Activated naive CD4-positive, alpha-beta T cell treated with anti-CD3 and anti-CD28 coated beads, Interleukin-2, amount 50 U/mL, for 16 hours (primary cell): ENCODE measurements around the gene TMED4.

Experiments used
- DNase-seq: peaks from one replicate; pipeline ENCODE4 v3.0.0-alpha.2; 2020

TMED4 gene

DNA sequence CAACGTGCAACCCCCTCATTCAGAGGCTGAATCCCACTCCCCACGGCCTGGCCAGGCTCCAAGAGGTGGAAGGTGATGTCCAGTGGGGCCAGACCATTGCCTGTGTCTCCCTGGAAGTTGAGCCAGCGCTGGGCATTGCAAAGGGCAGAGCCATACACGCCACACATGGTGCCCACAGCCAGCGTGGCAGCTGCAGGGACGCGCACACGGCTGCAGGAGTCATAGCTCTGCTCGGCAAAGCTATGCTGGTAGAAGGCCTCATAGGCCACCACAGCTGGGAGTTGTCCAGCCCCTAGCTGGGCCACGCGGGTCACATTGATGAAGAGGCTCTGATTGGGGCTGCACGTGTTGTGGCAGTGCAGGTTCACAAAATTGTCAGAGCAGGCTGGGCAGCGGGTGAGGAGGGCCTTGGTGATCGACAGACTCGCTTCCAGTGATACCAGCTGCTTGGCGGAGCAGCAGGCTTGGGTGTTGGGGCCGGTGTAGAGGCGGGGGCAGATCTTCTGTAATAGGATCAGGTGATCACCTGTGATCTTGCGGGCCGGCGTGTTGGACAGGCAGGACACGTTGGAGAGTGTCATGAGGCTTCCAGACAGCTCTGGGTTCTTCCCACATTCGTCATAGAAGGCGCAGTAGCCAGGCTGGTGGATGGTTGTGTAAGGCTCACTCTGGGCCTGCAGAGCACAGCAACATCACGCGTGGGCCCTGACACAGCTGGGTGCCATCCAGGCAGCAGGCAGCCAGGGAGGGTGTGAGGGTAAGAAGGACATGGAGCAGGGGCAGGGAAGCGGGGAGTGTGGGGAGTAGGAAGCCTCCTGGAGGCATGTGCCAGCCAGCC, 42.1 kb downstream of the TMED4 start:
- DNase-seq, result no peak

GRCh38 chr7:44538798-44539668, 43.0 kb downstream of the TMED4 start:
- no peak for DNase-seq

DNA sequence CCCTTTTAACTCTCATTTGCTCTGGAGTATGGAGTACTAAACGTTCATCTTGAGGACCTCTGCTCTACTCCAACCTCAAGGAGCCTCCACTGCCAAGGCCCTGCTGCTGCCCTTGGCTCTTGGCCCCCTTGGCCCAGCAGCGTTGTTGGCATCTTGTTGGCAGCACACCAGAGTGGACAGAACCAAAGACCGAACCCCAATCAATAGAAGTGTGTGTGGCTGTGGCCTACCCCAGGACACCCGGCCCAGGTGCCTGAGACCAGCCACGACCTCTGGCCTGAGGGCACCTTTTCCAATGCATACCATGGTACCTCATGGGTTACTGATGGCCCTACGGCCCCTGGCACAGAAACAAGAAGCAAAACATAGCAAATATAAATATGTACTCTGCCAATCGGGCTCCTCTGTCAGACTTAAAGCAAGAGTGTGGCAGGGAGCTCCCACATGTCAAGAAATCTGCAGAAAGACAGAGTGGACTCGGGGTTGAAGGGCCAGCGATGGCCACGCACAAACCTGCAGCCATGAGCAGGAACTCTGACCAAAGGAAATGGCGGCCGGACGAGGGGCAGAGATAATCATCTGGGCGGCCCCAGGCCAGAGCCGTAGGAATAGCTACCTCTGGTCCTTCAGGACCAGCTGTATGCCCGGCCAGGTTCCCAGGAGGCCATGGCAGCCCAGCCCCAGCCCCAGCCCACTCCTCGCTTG, 43.8 kb downstream of the TMED4 start:
- no peak for DNase-seq

GRCh38 chr7:44537442-44537841, 44.6 kb downstream of the TMED4 start:
- DNase-seq, result no peak

- DNase-seq, result no peak
Observed at GRCh38 chr7:44536090-44536489, 45.9 kb downstream of the TMED4 start.

DNA sequence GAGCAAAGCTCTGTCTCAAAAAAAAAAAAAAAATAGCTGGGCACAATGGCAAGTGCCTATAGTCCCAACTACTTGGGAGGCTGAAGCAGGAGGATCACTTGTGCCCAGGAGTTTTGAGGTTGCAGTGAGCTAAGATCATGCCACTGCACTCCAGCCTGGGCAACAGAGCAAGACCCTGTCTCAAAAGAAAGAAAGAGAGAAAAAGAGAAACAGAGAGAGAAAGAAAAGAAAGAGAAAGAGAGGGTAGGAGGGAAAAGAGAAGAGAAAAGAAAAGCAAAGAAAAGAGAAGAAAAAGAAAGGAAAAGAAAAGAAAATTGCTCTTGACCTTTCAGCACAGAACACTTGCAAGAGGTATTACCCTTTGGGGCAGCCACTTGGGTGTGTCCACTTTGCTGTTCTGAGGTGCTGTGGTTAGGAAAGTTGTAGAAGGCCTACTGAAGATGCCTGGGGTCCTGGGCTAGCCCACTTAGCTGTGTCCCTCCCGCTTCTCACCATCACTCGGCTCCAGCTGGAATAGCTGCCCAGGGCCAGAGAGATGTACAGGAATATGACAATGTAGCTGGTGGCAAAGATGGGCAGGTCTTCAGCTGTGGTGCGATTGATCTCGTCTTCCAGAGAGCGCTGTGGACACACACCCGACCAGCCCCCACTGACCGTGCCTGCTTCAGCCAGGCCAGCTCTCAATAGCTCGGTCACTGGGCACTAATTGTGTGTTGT, 46.5 kb downstream of the TMED4 start:
- no peak for DNase-seq

DNA sequence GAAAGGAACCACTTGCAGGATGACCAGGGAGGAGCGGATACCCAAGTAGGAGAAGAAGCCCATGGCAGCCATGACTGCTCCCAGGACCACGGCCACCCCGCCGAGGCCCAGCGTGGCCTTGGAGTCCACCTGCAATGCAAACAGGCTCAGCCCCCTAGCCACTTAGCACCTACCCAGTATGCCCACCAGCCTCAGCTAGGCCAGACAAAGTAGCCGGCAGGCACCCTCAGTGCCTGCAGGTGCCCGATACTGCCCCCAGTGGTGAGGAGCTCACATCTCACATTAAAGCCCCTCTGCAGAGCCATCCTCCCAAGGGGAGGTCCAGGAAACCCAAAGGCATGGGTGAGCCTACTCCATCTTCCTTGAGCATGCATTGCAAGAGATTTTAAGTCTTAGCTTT, 47.5 kb downstream of the TMED4 start:
- DNase-seq, result peak; percentile 43

DNA sequence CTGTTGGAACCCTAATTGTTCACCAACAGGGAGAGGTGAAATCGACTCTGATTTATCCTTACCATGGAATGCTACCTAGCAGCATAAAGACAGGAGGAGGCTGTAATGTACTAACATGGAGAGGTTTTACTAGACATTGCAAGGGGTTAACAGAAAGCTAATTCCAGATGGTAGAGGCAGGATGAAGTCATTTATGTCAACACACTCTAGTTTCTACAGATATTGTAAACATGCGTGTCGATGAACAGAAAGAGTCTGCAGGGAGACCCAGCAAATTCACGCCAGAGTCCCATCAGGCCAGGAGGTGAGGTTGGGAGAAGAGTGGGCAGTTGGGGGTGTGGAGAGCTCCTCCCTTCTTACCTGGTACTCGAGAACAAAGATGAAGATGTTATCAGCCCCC, 47.9 kb downstream of the TMED4 start:
- no peak for DNase-seq

DNA sequence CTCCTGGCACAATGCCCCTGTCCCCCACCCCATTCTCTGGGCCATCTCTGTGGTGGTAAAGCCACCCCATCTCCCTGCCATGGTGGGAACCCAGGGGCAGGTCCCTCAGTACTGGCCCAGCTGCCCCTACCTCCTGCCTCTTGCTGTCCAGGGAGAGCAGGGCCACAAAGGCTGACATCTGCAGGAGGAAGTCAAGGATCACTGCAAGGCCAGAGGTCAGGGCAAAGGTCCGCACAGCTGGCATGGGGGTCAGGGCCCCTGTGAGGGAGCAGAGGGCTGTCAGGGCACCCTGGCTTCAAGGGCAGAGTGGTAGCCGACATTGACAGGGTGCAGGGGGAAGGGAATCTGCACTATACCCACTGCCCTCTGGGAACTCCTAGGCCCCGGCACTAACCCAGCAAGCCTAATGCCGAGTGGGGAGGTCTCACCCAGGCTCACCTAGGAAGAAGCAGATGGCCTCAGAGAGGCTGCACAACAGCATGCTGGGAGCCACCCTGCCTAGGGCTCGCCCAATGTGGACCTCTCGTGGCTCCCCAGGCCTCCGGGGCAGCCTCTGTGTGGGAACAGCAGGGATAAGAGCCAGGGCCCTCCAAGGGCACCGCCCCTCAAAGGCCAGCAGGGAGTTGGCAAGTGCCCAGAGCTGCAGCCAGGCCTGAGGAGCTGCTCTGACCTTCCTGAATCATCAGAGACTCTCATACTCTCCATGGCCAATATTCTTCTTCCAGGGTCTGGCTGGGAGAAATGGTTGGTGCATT, 48.6 kb downstream of the TMED4 start:
- DNase-seq, result no peak

DNA sequence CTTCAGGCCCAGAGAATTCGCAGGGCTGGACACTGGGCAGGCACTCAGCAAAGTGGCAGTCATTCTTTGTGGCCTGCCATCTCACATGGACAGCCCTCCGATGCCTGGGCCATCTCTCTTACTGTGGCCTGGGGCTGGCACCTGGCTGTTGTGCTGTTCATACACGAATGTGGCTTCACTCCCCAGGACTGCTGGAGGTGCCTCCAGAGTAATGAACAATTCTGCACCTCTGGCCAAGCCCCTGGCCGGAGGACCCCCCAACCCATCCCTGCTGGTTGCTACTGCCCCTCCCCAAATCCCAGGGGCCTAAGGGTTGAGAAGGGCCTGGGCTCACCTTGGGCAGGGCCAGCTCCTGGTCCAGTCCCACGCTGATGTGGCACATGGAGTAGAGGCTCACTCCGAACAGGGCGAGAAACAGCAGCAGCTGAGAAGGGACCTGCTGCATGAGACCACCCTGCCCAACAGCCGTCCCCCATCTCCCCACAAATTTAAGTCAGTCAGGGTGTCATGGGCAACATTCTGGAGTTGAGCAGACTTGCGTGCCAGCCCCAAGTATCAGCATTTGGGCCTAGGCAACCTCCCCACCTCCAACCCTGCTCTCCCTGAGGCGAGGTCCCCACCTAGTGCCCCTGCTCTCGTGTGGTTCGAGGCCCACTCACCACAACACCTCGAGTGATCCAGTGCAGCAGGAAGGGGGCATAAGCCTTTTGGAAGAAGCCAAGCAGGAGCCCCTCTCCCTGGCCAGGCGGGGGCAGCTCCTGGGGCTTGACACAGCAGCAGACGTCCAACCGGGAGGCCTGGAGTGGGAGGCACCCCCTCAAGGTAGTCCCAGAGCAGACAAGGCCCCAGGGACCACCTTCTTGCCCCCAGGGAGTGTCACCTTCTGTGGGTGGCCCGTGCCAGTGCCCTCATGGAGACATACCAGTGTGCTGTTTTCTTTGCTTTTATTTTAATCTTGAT, 50.3 kb downstream of the TMED4 start:
- no peak for DNase-seq

DNA sequence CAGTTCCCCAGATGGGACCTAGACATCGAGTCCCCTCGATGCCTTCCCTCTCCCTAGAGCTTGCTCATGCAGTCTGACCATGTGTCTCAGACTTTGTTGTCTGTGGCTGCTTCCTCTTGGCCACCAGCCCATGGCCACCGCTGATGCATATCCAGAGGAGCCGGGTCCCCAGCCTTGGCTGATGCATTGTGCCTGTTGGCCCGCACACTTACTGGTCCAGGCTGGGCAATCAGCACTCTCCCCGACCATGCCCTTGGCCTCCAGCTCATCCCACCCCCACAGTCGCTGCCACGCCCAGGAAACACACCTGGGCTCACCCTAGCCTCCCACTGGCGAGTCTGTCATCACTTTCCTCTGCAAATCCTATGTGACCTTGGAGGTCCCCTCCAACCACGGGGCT, 51.0 kb downstream of the TMED4 start:
- DNase-seq, result no peak
